Loucy (cell line): ENCODE data around the gene GIMAP2.
"Not testable (repeated sequence)": the region's sequence is repeated elsewhere in the genome, so short reads cannot be mapped to it uniquely, and the experiment has no call there.

Experiments
- EZH2phosphoT487 ChIP-seq: fragments of 200-600 bp; IDR thresholded peaks from 2 replicates; pipeline ENCODE4 v1.6.1; 2018; ENCODE audit warnings: antibody characterized with exemption, mild to moderate bottlenecking, moderate library complexity, borderline replicate concordance
- TF ChIP-seq, protein P1 (sequence below): fragments of 200-600 bp; sonication (generic); conservative IDR thresholded peaks from 2 replicates; pipeline ENCODE4 v1.5.1; 2014; ENCODE audit warnings: mild to moderate bottlenecking, antibody characterized with exemption, low read length

DNA sequence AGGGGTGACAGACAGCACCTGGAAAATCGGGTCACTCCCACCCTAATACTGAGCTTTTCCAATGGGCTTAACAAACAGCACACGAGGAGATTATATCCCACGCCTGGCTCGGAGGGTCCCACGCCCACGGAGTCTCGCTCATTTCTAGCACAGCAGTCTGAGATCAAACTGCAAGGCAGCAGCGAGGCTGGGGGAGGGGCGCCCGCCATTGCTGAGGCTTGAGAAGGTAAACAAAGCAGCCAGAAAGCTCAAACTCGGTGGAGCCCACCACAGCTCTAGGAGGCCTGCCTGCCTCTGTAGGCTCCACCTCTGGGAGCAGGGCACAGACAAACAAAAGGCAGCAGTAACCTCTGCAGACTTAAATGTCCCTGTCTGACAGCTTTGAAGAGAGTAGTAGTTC is 6.9 kb upstream of the GIMAP2 start:
- TF ChIP-seq, protein P1, sequence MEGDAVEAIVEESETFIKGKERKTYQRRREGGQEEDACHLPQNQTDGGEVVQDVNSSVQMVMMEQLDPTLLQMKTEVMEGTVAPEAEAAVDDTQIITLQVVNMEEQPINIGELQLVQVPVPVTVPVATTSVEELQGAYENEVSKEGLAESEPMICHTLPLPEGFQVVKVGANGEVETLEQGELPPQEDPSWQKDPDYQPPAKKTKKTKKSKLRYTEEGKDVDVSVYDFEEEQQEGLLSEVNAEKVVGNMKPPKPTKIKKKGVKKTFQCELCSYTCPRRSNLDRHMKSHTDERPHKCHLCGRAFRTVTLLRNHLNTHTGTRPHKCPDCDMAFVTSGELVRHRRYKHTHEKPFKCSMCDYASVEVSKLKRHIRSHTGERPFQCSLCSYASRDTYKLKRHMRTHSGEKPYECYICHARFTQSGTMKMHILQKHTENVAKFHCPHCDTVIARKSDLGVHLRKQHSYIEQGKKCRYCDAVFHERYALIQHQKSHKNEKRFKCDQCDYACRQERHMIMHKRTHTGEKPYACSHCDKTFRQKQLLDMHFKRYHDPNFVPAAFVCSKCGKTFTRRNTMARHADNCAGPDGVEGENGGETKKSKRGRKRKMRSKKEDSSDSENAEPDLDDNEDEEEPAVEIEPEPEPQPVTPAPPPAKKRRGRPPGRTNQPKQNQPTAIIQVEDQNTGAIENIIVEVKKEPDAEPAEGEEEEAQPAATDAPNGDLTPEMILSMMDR: not testable (repeated sequence)
- not testable (repeated sequence) for TF ChIP-seq EZH2phosphoT487
